B cell (primary cell): ENCODE data around the gene PROM1.

ENCODE experiments used
- CTCF ChIP-seq: fragments of 200-600 bp; IDR thresholded peaks from one replicate; pipeline ENCODE4 v1.8.0; 2022; ENCODE audit warnings: antibody characterized with exemption, mild to moderate bottlenecking
- EZH2 ChIP-seq: IDR thresholded peaks from 2 replicates; pipeline ENCODE4 v1.6.1; 2012; ENCODE audit warnings: borderline replicate concordance, low read depth, mild to moderate bottlenecking, moderate library complexity, low read length; ENCODE audit not compliant: insufficient read depth, poor library complexity, severe bottlenecking

GRCh38 chr4:16090096-16090705 is 6.4 kb upstream of the PROM1 start:
- TF ChIP-seq CTCF = no peak
- no peak for TF ChIP-seq EZH2
